Measurements from ENCODE around the gene SH2B3. TPM values are rescaled to one million over a fixed set of nuclear protein-coding genes. Genes with fewer than 3 reads are reported as not detected.
A peak's percentile ranks its signal among the peaks of the same experiment; 100 is the strongest.

SH2B3 gene
- total and polyA plus RNA-seq, 9 of the 15 experiments (the other 6 are each of a cell fraction or from before 2014, with no cell fraction given) = 10.8 to 75.3 (median 37.4) TPM

GRCh38 chr12:111405149-111405858, 419 bp upstream of the SH2B3 start:
- H3K9ac ChIP-seq (ENCODE audit: insufficient read depth in 1 of 2, low read depth in 2 of 2, low read length in 2 of 2) = peak overlapping the region; percentile 97 to 98
- H3K9me3 ChIP-seq (replicated peaks; ENCODE audit: control insufficient read depth, insufficient read depth, low read depth, low read length) = no peaks in the 10 kb centered on the region
- FAIRE-seq = peak; percentile 96
- H3K27ac ChIP-seq (ENCODE audit: extremely low read depth, low read depth, low read length) = peak overlapping the region; percentile 97
- CTCF ChIA-PET (ENCODE audit: low intra/inter-chr PET ratio) = interaction anchor here (0.7 kb wide), 1 partner anchor 47 kb away, joined by 3 read pairs; no protein-coding TSS in a partner anchor
- H2AFZ ChIP-seq (ENCODE audit: low read depth, low read length) = peak overlapping the region; percentile 79
- H3K4me3 ChIP-seq = peak overlapping the region; percentile 93
- in situ Hi-C loops (cut with MboI) (loop anchor here (5.0 kb wide), 1 partner anchor 267 kb away; no protein-coding TSS in a partner anchor), intact Hi-C loops (cut with micrococcal nuclease) (loop anchor here (5.0 kb wide), 2 partner anchors 192 to 282 kb away; partner anchors contain the start of genes ACAD10, ATXN2 and BRAP)
- DNase-seq (ENCODE audit: extremely low read depth in 1 of 4, low spot score in 3 of 4) = peak; percentile 97 to 99 (median 98)
- peak; percentile 76 for ATAC-seq
- no peaks in the 10 kb centered on the region; a peak in 1 of 5 replicates for H3K27me3 ChIP-seq (ENCODE audit: control insufficient read depth in 2 of 2, insufficient read depth in 2 of 2, low read length in 2 of 2)
- peak overlapping the region; percentile 92 for H3K4me2 ChIP-seq (ENCODE audit: insufficient read depth, low read length)
- peaks cover 50 to 76% of the 10 kb centered on the region in 2 experiments for H3K4me1 ChIP-seq (replicated peaks in 1 of 2; ENCODE audit: control insufficient read depth in 2 of 2, insufficient read depth in 2 of 2, low read length in 2 of 2)
- H3K79me2 ChIP-seq (ENCODE audit: control insufficient read depth, insufficient read depth, low read length) = peaks cover 46% of the 10 kb centered on the region
- peaks cover 21% of the 10 kb centered on the region for H3K36me3 ChIP-seq (ENCODE audit: control insufficient read depth, insufficient read depth, low read length)
- POLR2A ChIA-PET = interaction anchor here (0.8 to 1.9 kb wide), 7 partner anchors 9 to 232 kb away, joined by 3 to 9 read pairs (median 5); no protein-coding TSS in a partner anchor
- BruUV-seq (replicated peaks) = no TSS peak
- WGBS (ENCODE audit: insufficient coverage, low coverage, missing lambda C conversion rate) = 0% methylated on average over 17 of the region's 59 CpGs
- H4K20me1 ChIP-seq (replicated peaks; ENCODE audit: control insufficient read depth, insufficient read depth, low read length) = peaks cover 29% of the 10 kb centered on the region
- peaks cover 7% of the 10 kb centered on the region for H3K9me1 ChIP-seq (ENCODE audit: control insufficient read depth, insufficient read depth, low read length)
- TF ChIP-seq ESRRA (IDR thresholded peaks at IDR 0.05; ENCODE audit: borderline replicate concordance, low read depth) (peak; percentile 87), ZZZ3 (IDR thresholded peaks at IDR 0.05) (no peak), USF2 (CRISPR knock-in tag; IDR thresholded peaks at IDR 0.05) (peak; percentile 95), ZNF785 (CRISPR knock-in tag; IDR thresholded peaks at IDR 0.05) (no peak), RBM14 (IDR thresholded peaks at IDR 0.05; ENCODE audit: borderline replicate concordance, insufficient read depth, low read depth, low read length) (peak; percentile 66; the same call in 1 of the 2 replicates), TFAP4 (CRISPR knock-in tag; IDR thresholded peaks at IDR 0.05; ENCODE audit: borderline replicate concordance) (peak; percentile 96), POLR2G (IDR thresholded peaks at IDR 0.05; ENCODE audit: low read depth, low read length) (peak; percentile 91), ZNF668 (CRISPR knock-in tag; IDR thresholded peaks at IDR 0.05) (no peak), RREB1 (CRISPR knock-in tag; IDR thresholded peaks at IDR 0.05) (peak; percentile 79; the same call in 1 of the 2 replicates), MYNN (IDR thresholded peaks at IDR 0.05) (peak; percentile 86; the same call in 1 of the 2 replicates), MYNN (CRISPR knock-in tag; IDR thresholded peaks at IDR 0.05) (no peak), ZNF41 (CRISPR knock-in tag; conservative IDR thresholded peaks at IDR 0.05) (0 out of 2 replicates have a peak, but pooled peaks have one; percentile 44), PHF21A (IDR thresholded peaks at IDR 0.05; ENCODE audit: borderline replicate concordance, low read depth) (peak; percentile 48; the same call in 1 of the 2 replicates)
